Keratinocyte (primary cell): ENCODE measurements around the gene METTL1. TPM values are rescaled to one million over a fixed set of nuclear protein-coding genes. Genes with fewer than 3 reads are reported as not detected.

Source experiments
- DNase-seq: peaks from one replicate; pipeline ENCODE4 v3.0.0-alpha.2; 2011; ENCODE audit warnings: low read depth, missing footprints, low spot score
- FAIRE-seq: peaks from 2 replicates; lab custom pipeline; 2011; peaks lifted over from hg19 to GRCh38; lab: Jason Lieb, UNC
- H2AFZ ChIP-seq: 2 replicates; pipeline ENCODE4 v1.6.0; 2012; ENCODE audit warnings: low read length, control low read depth, inconsistent platforms; ENCODE audit not compliant: control insufficient read depth
- H3K27ac ChIP-seq: 2 replicates; pipeline ENCODE4 v1.5.1; 2011; ENCODE audit warnings: low read length; ENCODE audit not compliant: control insufficient read depth, insufficient read depth
- H3K27me3 ChIP-seq: 3 replicates; pipeline ENCODE4 v1.6.0; 2011; ENCODE audit warnings: low read length; ENCODE audit not compliant: control insufficient read depth, insufficient read depth; ENCODE audit errors: extremely low read depth
- H3K36me3 ChIP-seq, 2 experiments: 2 replicates in 1 of 2; 3 replicates in 1 of 2; pipeline ENCODE4 v1.5.1; 2011; ENCODE audit warnings: low read length in 2 of 2, mild to moderate bottlenecking in 1 of 2; ENCODE audit not compliant: control insufficient read depth in 2 of 2, insufficient read depth in 2 of 2; ENCODE audit errors: extremely low read depth in 1 of 2
- H3K4me1 ChIP-seq: 3 replicates; pipeline ENCODE4 v1.5.1; 2011; ENCODE audit warnings: low read length; ENCODE audit not compliant: control insufficient read depth, insufficient read depth; ENCODE audit errors: extremely low read depth
- H3K4me2 ChIP-seq: 3 replicates; pipeline ENCODE4 v1.6.0; 2011; ENCODE audit warnings: low read depth, low read length; ENCODE audit not compliant: control insufficient read depth, insufficient read depth; ENCODE audit errors: extremely low read depth
- H3K4me3 ChIP-seq, 3 experiments: fragments of 200-600 bp in 1 of 3; sonication (generic) in 1 of 3; 2 replicates in 2 of 3; 3 replicates in 1 of 3; pipeline ENCODE4 v1.5.1; 2011 to 2016; ENCODE audit warnings: low read length in 3 of 3, mild to moderate bottlenecking in 3 of 3, control low read depth in 2 of 3, inconsistent platforms in 1 of 3, low read depth in 1 of 3, mixed read lengths in 1 of 3, mixed run types in 1 of 3, moderate library complexity in 1 of 3; ENCODE audit not compliant: control insufficient read depth in 2 of 3, insufficient read depth in 2 of 3; ENCODE audit errors: extremely low read depth in 1 of 3
- H3K79me2 ChIP-seq: 2 replicates; pipeline ENCODE4 v1.6.0; 2012; ENCODE audit warnings: low read length; ENCODE audit not compliant: control insufficient read depth, insufficient read depth
- H3K9ac ChIP-seq: 3 replicates; pipeline ENCODE4 v1.6.0; 2011; ENCODE audit warnings: low read length; ENCODE audit not compliant: control insufficient read depth, insufficient read depth; ENCODE audit errors: extremely low read depth
- H3K9me1 ChIP-seq: 3 replicates; pipeline ENCODE4 v1.6.0; 2011; ENCODE audit warnings: low read length; ENCODE audit not compliant: control insufficient read depth, insufficient read depth; ENCODE audit errors: extremely low read depth
- H3K9me3 ChIP-seq: 2 replicates; pipeline ENCODE4 v1.5.1; 2012; ENCODE audit warnings: low read depth, low read length; ENCODE audit not compliant: control insufficient read depth
- H4K20me1 ChIP-seq: 3 replicates; pipeline ENCODE4 v1.6.0; 2011; ENCODE audit warnings: low read length; ENCODE audit not compliant: control insufficient read depth, insufficient read depth; ENCODE audit errors: extremely low read depth
- CTCF ChIP-seq, 3 experiments: IDR thresholded peaks in 1 of 3; conservative IDR thresholded peaks in 1 of 3; optimal IDR thresholded peaks in 1 of 3; 2 replicates in 2 of 3; 3 replicates in 1 of 3; pipeline versions ENCODE3 to v1.5.1; 2011; ENCODE audit warnings: low read length in 3 of 3, mild to moderate bottlenecking in 3 of 3, moderate library complexity in 2 of 3, control low read depth in 1 of 3, inconsistent platforms in 1 of 3; ENCODE audit not compliant: insufficient read depth in 2 of 3; ENCODE audit errors: extremely low read depth in 1 of 3
- EZH2 ChIP-seq: IDR thresholded peaks from one replicate; pipeline ENCODE4 v1.6.1; 2012; ENCODE audit warnings: inconsistent platforms, mild to moderate bottlenecking, low read length, moderate library complexity
- dilution Hi-C: fragments of 300-500 bp; cut with MboI; formaldehyde crosslinking; loops from one replicate; pipeline ENCODE4 v1.7.0; 2020; ENCODE audit warnings: low sequenced_read_pairs; ENCODE audit not compliant: extremely low pct_ligation_motif_present
- polyA plus RNA-seq, 5 experiments: library from polyadenylated mRNA; depleted of rRNA in 3 of 5; stranded (reverse) in 3 of 5; stranded (forward) in 1 of 5; unstranded in 1 of 5; fragments of >200 nt; gene quantifications; 1 replicate in 1 of 5; 2 replicates in 3 of 5; 3 replicates in 1 of 5; pipeline versions ENCODE4 v1.2.1 to v1.2.3, GENCODE V29; 2011 to 2012; ENCODE audit warnings: missing spikeins in 2 of 5, low read depth in 1 of 5, low replicate concordance in 1 of 5

METTL1 gene
- polyA plus RNA-seq, 1 donor (not counting 4 experiments of a cell fraction or from before 2014, with no cell fraction given) = 24.5 TPM

GRCh38 chr12:57761391-57761998 lies 10.4 kb downstream of the METTL1 start:
- H3K4me3 ChIP-seq = no peak overlapping the region
- H3K4me1 ChIP-seq = peaks cover 22% of the 10 kb centered on the region
- H4K20me1 ChIP-seq = peaks cover 7% of the 10 kb centered on the region
- peaks cover 35 to 55% of the 10 kb centered on the region in 2 experiments for H3K36me3 ChIP-seq
- H3K4me2 ChIP-seq = no peak overlapping the region
- no peak overlapping the region for H3K9ac ChIP-seq
- TF ChIP-seq CTCF (optimal IDR thresholded peaks at IDR 0.05 in 1 of 3, IDR thresholded peaks at IDR 0.05 in 1 of 3, conservative IDR thresholded peaks at IDR 0.05 in 1 of 3; ENCODE audit: extremely low read depth in 1 of 3, insufficient read depth in 2 of 3, low read length in 3 of 3) = no peak
- TF ChIP-seq EZH2 = no peak
- dilution Hi-C loops = no loop called here
- FAIRE-seq (no peak), DNase-seq (no peak)
- H2AFZ ChIP-seq = no peak overlapping the region
- no peaks in the 10 kb centered on the region for H3K27me3 ChIP-seq
- peaks cover 40% of the 10 kb centered on the region for H3K79me2 ChIP-seq
- H3K9me3 ChIP-seq = no peaks in the 10 kb centered on the region
- H3K27ac ChIP-seq = no peak overlapping the region
- H3K9me1 ChIP-seq = no peaks in the 10 kb centered on the region

- Histone ChIP-seq H3K9ac (no peak overlapping the region), H3K4me2 (no peak overlapping the region), H3K4me3 (no peak overlapping the region), H3K9me1 (no peaks in the 10 kb centered on the region), H3K36me3 (peaks cover 35 to 55% of the 10 kb centered on the region in 2 experiments), H3K9me3 (no peaks in the 10 kb centered on the region), H3K79me2 (peaks cover 30% of the 10 kb centered on the region), H4K20me1 (peaks cover 7% of the 10 kb centered on the region), H3K27ac (no peak overlapping the region), H3K27me3 (no peaks in the 10 kb centered on the region), H2AFZ (no peak overlapping the region), H3K4me1 (peaks cover 30% of the 10 kb centered on the region)
- DNase-seq (no peak), FAIRE-seq (no peak)
- dilution Hi-C loops = no loop called here
- TF ChIP-seq EZH2 (no peak), CTCF (optimal IDR thresholded peaks at IDR 0.05 in 1 of 3, IDR thresholded peaks at IDR 0.05 in 1 of 3, conservative IDR thresholded peaks at IDR 0.05 in 1 of 3; ENCODE audit: extremely low read depth in 1 of 3, insufficient read depth in 2 of 3, low read length in 3 of 3) (no peak)
Measured at GRCh38 chr12:57760347-57760982, 11.4 kb downstream of the METTL1 start.
